ENCODE measurements around the gene BATF3. TPM values are rescaled to one million over a fixed set of nuclear protein-coding genes. Genes with fewer than 3 reads are reported as not detected.
A peak's percentile ranks its signal among the peaks of the same experiment; 100 is the strongest.

Gene BATF3
- total RNA-seq, 4 donors from 2014 or later = 1.2 to 1.6 (median 1.2) TPM

DNA sequence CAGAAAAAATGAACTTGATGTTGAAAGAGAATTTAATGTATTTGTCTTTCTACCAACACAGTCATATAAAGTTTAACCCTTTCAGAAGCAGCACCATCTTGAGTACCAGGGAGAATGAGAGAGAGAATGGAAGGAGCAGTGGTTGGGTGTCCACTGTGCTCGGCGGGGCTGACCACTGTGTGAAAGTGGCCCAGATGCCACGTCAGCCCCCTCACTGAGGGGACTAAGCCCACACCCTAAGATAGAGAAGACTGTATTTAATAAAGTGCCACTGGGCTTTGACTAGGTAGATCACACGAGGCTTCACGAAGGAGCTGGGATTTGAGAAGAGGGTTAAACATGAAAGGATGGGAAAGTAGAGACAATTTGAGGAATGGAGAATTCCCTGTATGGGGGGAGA, 31.2 kb downstream of the BATF3 start:
- Histone ChIP-seq H3K9me3 (no peaks in the 10 kb centered on the region), H3K27me3 (no peaks in the 10 kb centered on the region), H3K36me3 (no peaks in the 10 kb centered on the region), H3K27ac (peak overlapping the region in 2 of 3 donors; percentile 34 to 70), H3K4me3 (replicated peaks in 1 of 3) (no peak overlapping the region), H3K4me1 (peaks cover 0 to 21% of the 10 kb centered on the region in 2 donors)
- DNase-seq = no peak
- TF ChIP-seq, protein P1, sequence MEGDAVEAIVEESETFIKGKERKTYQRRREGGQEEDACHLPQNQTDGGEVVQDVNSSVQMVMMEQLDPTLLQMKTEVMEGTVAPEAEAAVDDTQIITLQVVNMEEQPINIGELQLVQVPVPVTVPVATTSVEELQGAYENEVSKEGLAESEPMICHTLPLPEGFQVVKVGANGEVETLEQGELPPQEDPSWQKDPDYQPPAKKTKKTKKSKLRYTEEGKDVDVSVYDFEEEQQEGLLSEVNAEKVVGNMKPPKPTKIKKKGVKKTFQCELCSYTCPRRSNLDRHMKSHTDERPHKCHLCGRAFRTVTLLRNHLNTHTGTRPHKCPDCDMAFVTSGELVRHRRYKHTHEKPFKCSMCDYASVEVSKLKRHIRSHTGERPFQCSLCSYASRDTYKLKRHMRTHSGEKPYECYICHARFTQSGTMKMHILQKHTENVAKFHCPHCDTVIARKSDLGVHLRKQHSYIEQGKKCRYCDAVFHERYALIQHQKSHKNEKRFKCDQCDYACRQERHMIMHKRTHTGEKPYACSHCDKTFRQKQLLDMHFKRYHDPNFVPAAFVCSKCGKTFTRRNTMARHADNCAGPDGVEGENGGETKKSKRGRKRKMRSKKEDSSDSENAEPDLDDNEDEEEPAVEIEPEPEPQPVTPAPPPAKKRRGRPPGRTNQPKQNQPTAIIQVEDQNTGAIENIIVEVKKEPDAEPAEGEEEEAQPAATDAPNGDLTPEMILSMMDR (IDR thresholded peaks at IDR 0.05) = no peak
- TF ChIP-seq POLR2A (IDR thresholded peaks at IDR 0.05) = no peak
- intact Hi-C loops (cut with DNase I) = loop anchor here (10.0 kb wide), 1 partner anchor 116 kb away; no protein-coding TSS in a partner anchor
- WGBS, 2 donors = 82 to 83% methylated on average over 5 of the region's 5 CpGs

DNA sequence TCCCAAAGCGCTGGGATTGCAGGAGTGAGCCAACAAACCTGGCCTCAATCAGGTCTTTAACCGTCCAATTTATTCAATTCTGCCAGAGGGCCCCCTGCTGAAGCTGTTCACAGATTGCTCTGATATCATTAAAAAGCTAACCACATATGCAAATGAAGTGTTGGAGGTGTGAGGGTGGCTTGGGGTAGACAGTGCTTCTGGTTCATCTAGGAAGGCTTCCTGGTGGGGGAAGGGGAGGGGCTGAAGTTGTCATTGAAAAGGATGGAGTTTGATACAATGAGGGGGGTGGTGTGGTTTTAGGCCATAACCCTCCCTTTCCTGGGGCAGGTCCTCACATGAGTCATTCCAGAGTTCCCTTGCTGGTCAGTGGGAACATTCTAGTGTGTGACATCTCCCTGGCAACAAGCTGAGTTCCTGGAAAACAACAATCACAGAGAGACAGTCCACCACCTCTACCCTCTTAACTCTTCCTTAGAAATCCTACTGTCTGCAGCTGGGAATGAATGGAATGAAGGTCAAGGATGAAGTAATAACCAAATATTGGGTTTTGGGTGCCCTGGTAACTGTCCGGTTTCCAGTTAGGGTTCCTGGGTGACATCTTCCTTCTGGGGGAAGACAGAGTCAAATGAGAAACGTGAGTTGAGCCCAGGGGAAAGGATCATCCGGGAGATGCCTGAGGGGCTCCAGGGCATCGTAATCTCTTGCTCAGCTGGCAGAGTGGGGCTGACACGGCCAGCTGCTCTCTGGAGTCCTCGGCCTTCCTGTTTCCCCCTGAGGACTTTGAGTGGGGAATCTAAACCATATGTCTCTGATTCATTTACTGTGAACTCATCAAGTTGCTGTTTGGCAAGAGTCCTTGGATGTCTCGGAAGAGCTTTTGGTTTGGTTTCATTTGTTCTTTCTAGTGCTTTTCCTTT, 32.2 kb downstream of the BATF3 start:
- Histone ChIP-seq H3K4me1 (peaks cover 0 to 21% of the 10 kb centered on the region in 2 donors), H3K36me3 (no peaks in the 10 kb centered on the region), H3K9me3 (no peaks in the 10 kb centered on the region), H3K27me3 (no peaks in the 10 kb centered on the region), H3K27ac (peak overlapping the region in 2 of 3 donors; percentile 34 to 70), H3K4me3 (replicated peaks in 1 of 3) (no peak overlapping the region)
- no peak for DNase-seq
- 41 to 62% methylated on average over 9 of the region's 9 CpGs for WGBS, 2 donors
- intact Hi-C loops (cut with DNase I) = loop anchor here (10.0 kb wide), 1 partner anchor 117 kb away; no protein-coding TSS in a partner anchor
- TF ChIP-seq POLR2A (IDR thresholded peaks at IDR 0.05) = no peak
- TF ChIP-seq, protein P1 (IDR thresholded peaks at IDR 0.05) = no peak

DNA sequence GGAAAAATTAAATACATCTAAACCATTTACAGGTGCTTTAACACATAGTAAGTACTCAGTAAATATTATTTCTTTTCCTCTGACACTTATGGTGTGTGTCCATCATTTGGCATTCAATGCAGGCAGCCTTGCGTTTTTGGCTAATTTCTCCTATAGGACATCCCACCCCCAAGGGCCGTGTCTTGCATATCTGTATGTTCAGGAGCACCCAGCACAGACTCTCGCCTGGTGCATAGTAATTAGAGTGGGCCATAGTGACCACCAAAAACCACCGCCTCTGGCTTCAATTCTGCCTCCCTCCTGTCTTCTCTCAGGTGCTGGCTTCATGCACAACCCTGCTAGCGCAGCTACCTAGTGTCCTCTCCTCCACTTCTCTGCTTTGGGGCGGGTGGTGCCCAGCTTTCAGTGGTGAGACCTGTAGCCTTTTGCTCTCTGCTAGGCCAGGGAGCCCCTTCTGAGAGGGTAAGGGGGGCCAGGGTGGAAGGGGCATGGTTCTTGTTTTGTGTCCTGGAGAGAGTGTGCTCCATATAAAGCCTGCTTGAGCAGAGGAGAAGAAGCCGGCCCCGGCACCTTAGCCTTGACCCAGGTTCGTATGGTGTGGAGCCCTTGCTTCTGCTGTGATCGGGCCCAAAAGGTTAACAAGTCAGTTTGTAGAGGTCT, 33.4 kb downstream of the BATF3 start:
- 85 to 89% methylated on average over 10 of the region's 10 CpGs for WGBS, 2 donors
- no peak overlapping the region for H3K27ac ChIP-seq
- H3K36me3 ChIP-seq = no peaks in the 10 kb centered on the region
- DNase-seq = no peak
- H3K4me1 ChIP-seq = peaks cover 0 to 14% of the 10 kb centered on the region in 2 donors
- H3K9me3 ChIP-seq = no peaks in the 10 kb centered on the region
- TF ChIP-seq, protein P1 (IDR thresholded peaks at IDR 0.05) = no peak
- TF ChIP-seq POLR2A (IDR thresholded peaks at IDR 0.05) = no peak
- no peak overlapping the region for H3K4me3 ChIP-seq (replicated peaks in 1 of 3)
- no peaks in the 10 kb centered on the region for H3K27me3 ChIP-seq
- intact Hi-C loops (cut with DNase I) = loop anchor here (10.0 kb wide), 1 partner anchor 119 kb away; no protein-coding TSS in a partner anchor

DNA sequence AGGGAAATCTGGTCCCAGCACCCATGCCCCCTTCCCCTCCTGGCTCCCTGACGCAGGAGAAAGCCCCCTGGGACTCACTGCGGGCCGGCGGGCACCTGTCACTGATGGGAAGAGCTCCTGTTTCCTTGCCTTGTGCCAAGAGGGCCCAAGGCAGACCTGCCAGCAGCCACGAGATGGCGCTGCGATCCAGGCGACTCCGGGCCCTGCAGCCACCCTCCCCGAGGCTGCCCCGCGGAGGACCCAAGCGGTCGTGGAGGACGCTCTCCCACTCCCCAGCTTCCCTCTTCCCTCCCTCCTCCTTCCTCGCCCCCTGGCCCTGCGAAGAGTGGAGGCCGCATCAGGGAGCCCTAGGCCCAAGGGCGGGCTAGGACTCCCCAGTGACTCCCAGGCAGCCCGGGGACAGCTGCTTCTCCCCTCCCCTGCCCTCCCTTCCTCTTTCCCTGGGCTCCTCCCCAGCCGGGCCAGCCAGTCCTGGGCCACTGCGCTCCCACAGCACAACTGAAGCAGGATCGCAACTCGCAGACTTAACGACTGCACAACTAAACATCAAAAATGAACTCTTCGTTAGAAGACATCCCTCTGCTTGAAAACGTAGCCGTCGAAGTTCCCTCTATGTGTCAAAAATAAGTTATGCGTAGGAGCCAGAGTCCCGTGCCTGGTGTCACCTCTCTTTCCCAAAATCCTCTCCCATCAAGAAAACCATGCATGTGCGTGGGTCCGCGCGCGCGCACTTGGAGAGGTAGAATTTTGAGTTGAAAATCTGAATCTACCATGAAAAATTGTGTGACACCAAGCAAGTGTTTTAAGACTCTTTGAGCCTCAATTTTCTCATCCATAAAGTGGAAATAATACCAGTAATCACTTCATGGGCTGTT, 34.2 kb downstream of the BATF3 start:
- WGBS, 2 donors = 18 to 22% methylated on average over 34 to 35 of the region's 37 CpGs

More for the DNA sequence above, 34.2 kb downstream of the BATF3 start:
- TF ChIP-seq, protein P1 (IDR thresholded peaks at IDR 0.05) = peak; percentile 76 to 94 (median 88)
- no peak for TF ChIP-seq POLR2A (IDR thresholded peaks at IDR 0.05)
- peak; percentile 74 to 80 for DNase-seq
- Histone ChIP-seq H3K9me3 (no peaks in the 10 kb centered on the region), H3K4me3 (replicated peaks in 1 of 3) (peak overlapping the region in 2 of 3 donors; percentile 23 to 31), H3K36me3 (no peaks in the 10 kb centered on the region), H3K27me3 (no peaks in the 10 kb centered on the region), H3K27ac (no peak overlapping the region), H3K4me1 (peaks cover 0 to 11% of the 10 kb centered on the region in 2 donors)
- intact Hi-C loops (cut with DNase I) = loop anchor here (10.0 kb wide), 1 partner anchor 119 kb away; no protein-coding TSS in a partner anchor

All from thyroid gland (tissue), 4 donors.